Measurements from ENCODE around the gene ARHGAP22. TPM values are rescaled to one million over a fixed set of nuclear protein-coding genes. Genes with fewer than 3 reads are reported as not detected.

The ARHGAP22 gene
- total RNA-seq, 1 donor from 2014 or later = 0.82 TPM

DNA sequence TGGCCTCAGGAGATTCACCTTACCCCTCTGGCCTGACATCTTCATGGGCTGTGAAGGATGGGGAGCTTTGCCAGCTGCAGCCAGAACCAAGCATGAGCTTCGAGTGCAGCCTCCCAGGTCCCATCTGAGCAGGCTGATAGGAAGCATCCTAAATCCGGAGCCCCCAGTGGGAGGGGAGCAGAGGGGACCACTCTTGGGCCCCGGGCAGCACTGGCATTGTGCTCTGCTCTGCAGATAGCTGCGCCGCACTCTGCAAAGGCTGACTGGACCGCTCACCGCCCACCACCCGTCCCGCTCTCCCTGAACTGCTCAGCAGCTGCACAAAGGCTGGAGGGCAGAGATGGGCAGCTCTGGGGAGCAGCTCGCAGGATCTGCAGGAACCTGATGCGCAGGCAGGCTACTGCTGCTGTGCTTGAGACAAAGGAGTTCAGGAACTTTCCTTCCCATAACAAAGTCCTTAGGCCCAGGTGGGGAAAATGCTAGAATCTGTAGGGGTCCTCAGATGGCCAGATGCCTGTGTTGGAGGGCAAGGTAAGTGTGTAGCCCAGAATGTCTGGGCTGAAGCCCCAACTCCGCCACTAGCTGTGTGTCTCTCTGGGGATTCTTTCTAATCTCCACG, 51.8 kb downstream of the ARHGAP22 start:
- DNase-seq (no peak), ATAC-seq (ENCODE audit: low read depth) (no peak)
- TF ChIP-seq, protein P1, sequence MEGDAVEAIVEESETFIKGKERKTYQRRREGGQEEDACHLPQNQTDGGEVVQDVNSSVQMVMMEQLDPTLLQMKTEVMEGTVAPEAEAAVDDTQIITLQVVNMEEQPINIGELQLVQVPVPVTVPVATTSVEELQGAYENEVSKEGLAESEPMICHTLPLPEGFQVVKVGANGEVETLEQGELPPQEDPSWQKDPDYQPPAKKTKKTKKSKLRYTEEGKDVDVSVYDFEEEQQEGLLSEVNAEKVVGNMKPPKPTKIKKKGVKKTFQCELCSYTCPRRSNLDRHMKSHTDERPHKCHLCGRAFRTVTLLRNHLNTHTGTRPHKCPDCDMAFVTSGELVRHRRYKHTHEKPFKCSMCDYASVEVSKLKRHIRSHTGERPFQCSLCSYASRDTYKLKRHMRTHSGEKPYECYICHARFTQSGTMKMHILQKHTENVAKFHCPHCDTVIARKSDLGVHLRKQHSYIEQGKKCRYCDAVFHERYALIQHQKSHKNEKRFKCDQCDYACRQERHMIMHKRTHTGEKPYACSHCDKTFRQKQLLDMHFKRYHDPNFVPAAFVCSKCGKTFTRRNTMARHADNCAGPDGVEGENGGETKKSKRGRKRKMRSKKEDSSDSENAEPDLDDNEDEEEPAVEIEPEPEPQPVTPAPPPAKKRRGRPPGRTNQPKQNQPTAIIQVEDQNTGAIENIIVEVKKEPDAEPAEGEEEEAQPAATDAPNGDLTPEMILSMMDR (IDR thresholded peaks at IDR 0.05) = no peak
- Mint-ChIP-seq H3K27me3 (peaks cover 5% of the 10 kb centered on the region), H3K36me3 (ENCODE audit: low read depth) (no peaks in the 10 kb centered on the region), H3K4me1 (peaks cover 11% of the 10 kb centered on the region), H3K4me3 (no peak overlapping the region), H3K27ac (no peak overlapping the region), H3K9me3 (no peaks in the 10 kb centered on the region)
- CTCF ChIA-PET = interaction anchor here (0.8 to 11.4 kb wide), 12 partner anchors 7 to 189 kb away, joined by 3 to 301 read pairs (median 4); partner anchors contain the start of gene ARHGAP22
- intact Hi-C loops (cut with micrococcal nuclease) = loop anchor here (1.0 to 10.0 kb wide), 6 partner anchors 21 to 962 kb away; no protein-coding TSS in a partner anchor
- POLR2A ChIA-PET = interaction anchor here (1.0 to 2.4 kb wide), 3 partner anchors 53 to 104 kb away, joined by 3 to 9 read pairs (median 4); no protein-coding TSS in a partner anchor

GRCh38 chr10:48551861-48552591, 52.8 kb downstream of the ARHGAP22 start:
- POLR2A ChIA-PET = interaction anchor here (1.0 to 2.4 kb wide), 4 partner anchors 54 to 105 kb away, joined by 3 to 9 read pairs (median 4); no protein-coding TSS in a partner anchor
- peak; percentile 89 for ATAC-seq (ENCODE audit: low read depth)
- H3K4me1 Mint-ChIP-seq = peaks cover 11% of the 10 kb centered on the region
- H3K9me3 Mint-ChIP-seq = no peaks in the 10 kb centered on the region
- CTCF ChIA-PET = interaction anchor here (0.6 to 11.4 kb wide), 19 partner anchors 8 to 282 kb away, joined by 3 to 301 read pairs (median 3); partner anchors contain the start of gene ARHGAP22
- H3K36me3 Mint-ChIP-seq (ENCODE audit: low read depth) = no peaks in the 10 kb centered on the region
- DNase-seq = peak; percentile 27
- intact Hi-C loops (cut with micrococcal nuclease) = loop anchor here (1.0 to 10.0 kb wide), 6 partner anchors 22 to 963 kb away; no protein-coding TSS in a partner anchor
- no peak overlapping the region for H3K27ac Mint-ChIP-seq
- peaks cover 5% of the 10 kb centered on the region for H3K27me3 Mint-ChIP-seq
- no peak overlapping the region for H3K4me3 Mint-ChIP-seq
- TF ChIP-seq, protein P1 (IDR thresholded peaks at IDR 0.05) = no peak

- POLR2A ChIA-PET = interaction anchor here (1.6 kb wide), 1 partner anchor 105 kb away, joined by 4 read pairs; no protein-coding TSS in a partner anchor
- H3K27ac Mint-ChIP-seq = no peak overlapping the region
- ATAC-seq (ENCODE audit: low read depth) = no peak
Observed at GRCh38 chr10:48550977-48551376, 53.9 kb downstream of the ARHGAP22 start.

DNA sequence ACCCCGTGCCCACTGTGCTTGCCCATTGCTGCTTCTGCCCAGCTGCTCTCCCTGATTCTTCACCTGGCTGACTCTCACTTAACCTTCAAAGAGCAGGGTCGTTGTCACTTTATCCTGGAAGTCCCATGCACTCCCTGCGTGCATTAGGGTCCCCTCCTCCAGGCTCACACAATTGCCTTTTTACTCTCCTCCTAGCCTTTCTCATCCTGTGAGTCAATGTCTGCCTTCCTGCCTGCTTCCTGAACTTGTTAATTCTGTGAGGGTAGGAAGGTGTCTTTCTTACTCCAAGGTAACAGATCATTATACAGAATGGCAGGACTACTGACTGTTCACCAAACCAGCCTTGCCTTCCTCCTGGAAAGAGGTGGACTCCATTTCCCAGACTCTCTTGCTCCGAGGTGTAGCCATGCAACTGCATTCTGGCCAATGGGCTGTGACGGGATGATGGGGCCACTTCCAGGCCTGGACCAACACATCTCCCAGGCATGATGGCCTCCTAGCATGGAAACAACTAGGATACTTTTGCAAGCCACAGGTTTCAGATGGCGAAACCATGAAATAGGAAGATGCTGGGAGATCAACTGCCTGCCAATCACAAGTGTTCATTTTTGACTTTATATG, 54.7 kb downstream of the ARHGAP22 start:
- Mint-ChIP-seq H3K27ac (no peak overlapping the region), H3K4me1 (peaks cover 11% of the 10 kb centered on the region), H3K27me3 (peaks cover 5% of the 10 kb centered on the region), H3K9me3 (no peaks in the 10 kb centered on the region), H3K4me3 (no peak overlapping the region), H3K36me3 (ENCODE audit: low read depth) (peaks cover 1% of the 10 kb centered on the region)
- CTCF ChIA-PET = interaction anchor here (1.2 to 11.4 kb wide), 6 partner anchors 38 to 189 kb away, joined by 3 to 301 read pairs (median 12); partner anchors contain the start of gene ARHGAP22
- intact Hi-C loops (cut with micrococcal nuclease) = loop anchor here (5.0 to 10.0 kb wide), 2 partner anchors 152 to 965 kb away; no protein-coding TSS in a partner anchor
- ATAC-seq (ENCODE audit: low read depth) (no peak), DNase-seq (no peak)
- POLR2A ChIA-PET = interaction anchor here (1.6 kb wide), 1 partner anchor 106 kb away, joined by 4 read pairs; no protein-coding TSS in a partner anchor
- TF ChIP-seq, protein P1 (IDR thresholded peaks at IDR 0.05) = no peak

More at GRCh38 chr10:48550977-48551376, 53.9 kb downstream of the ARHGAP22 start:
- intact Hi-C loops (cut with micrococcal nuclease) = loop anchor here (5.0 to 10.0 kb wide), 2 partner anchors 151 to 964 kb away; no protein-coding TSS in a partner anchor
- H3K4me3 Mint-ChIP-seq = no peak overlapping the region
- no peaks in the 10 kb centered on the region for H3K9me3 Mint-ChIP-seq
- TF ChIP-seq, protein P1 (IDR thresholded peaks at IDR 0.05) = no peak
- peaks cover under 1% of the 10 kb centered on the region for H3K36me3 Mint-ChIP-seq (ENCODE audit: low read depth)
- CTCF ChIA-PET = interaction anchor here (0.9 to 11.4 kb wide), 8 partner anchors 37 to 284 kb away, joined by 3 to 301 read pairs (median 10); partner anchors contain the start of gene ARHGAP22
- peaks cover 11% of the 10 kb centered on the region for H3K4me1 Mint-ChIP-seq
- DNase-seq = no peak
- peaks cover 5% of the 10 kb centered on the region for H3K27me3 Mint-ChIP-seq

All from activated B cell treated with CpG ODN at 0.5 μM for 24 hours (primary cell).